Smooth muscle cell (in vitro differentiated cells): ENCODE data around the gene PRR23A. TPM values are rescaled to one million over a fixed set of nuclear protein-coding genes. Genes with fewer than 3 reads are reported as not detected.

Source experiments
- DNase-seq: peaks from one replicate; lab custom pipeline; 2025; ENCODE audit not compliant: unreplicated experiment; lab: John Stamatoyannopoulos, UW
- H2AFZ ChIP-seq: fragments of 200-600 bp; sonication (generic); 2 replicates; pipeline ENCODE4 v1.6.0; 2016; ENCODE audit warnings: antibody characterized with exemption, low read depth, mild to moderate bottlenecking
- H3F3A ChIP-seq: fragments of 200-600 bp; sonication (generic); 2 replicates; pipeline ENCODE4 v1.6.0; 2017; ENCODE audit warnings: antibody characterized with exemption, low read depth
- H3K27ac ChIP-seq: fragments of 200-600 bp; sonication (generic); 2 replicates; pipeline ENCODE4 v1.5.1; 2016; ENCODE audit warnings: low read depth, mild to moderate bottlenecking
- H3K27me3 ChIP-seq: fragments of 200-600 bp; sonication (generic); 2 replicates; pipeline ENCODE4 v1.6.1; 2016; ENCODE audit warnings: low read depth, mild to moderate bottlenecking
- H3K36me3 ChIP-seq: fragments of 200-600 bp; sonication (generic); 2 replicates; pipeline ENCODE4 v1.5.1; 2016; ENCODE audit warnings: low read depth
- H3K4me1 ChIP-seq: fragments of 200-600 bp; sonication (generic); 2 replicates; pipeline ENCODE4 v1.5.1; 2016; ENCODE audit warnings: low read depth
- H3K4me2 ChIP-seq: fragments of 200-600 bp; sonication (generic); 2 replicates; pipeline ENCODE4 v1.6.0; 2016; ENCODE audit warnings: mild to moderate bottlenecking
- H3K4me3 ChIP-seq: fragments of 200-600 bp; sonication (generic); 2 replicates; pipeline ENCODE4 v1.5.1; 2016; ENCODE audit warnings: mild to moderate bottlenecking
- H3K79me2 ChIP-seq: fragments of 200-600 bp; sonication (generic); 2 replicates; pipeline ENCODE4 v1.6.0; 2016; ENCODE audit warnings: low read depth, mild to moderate bottlenecking
- H3K9ac ChIP-seq: fragments of 200-600 bp; sonication (generic); 2 replicates; pipeline ENCODE4 v1.6.0; 2016; ENCODE audit warnings: low read depth
- H3K9me3 ChIP-seq: fragments of 200-600 bp; sonication (generic); replicated peaks from 2 replicates; pipeline ENCODE4 v1.5.1; 2016; ENCODE audit warnings: low read depth
- H4K20me1 ChIP-seq: fragments of 200-600 bp; sonication (generic); 2 replicates; pipeline ENCODE4 v1.6.0; 2016; ENCODE audit warnings: low read depth
- WGBS: methylation state at CpG from one replicate; pipeline ENCODE4 v1.1.7; 2016; ENCODE audit warnings: low lambda C conversion rate; 5-methylcytosine and 5-hydroxymethylcytosine counted together
- polyA plus RNA-seq: library from polyadenylated mRNA; unstranded; fragments of >200 nt; fragmentation: Nextera tagmentation; extraction: Ambion mirVana; gene quantifications from 2 replicates; pipeline ENCODE4 v1.2.1, GENCODE V29; 2016
- total RNA-seq: library from RNA; depleted of rRNA; stranded (reverse); fragments of >200 nt; gene quantifications from 2 replicates; pipeline ENCODE4 v1.2.3, GENCODE V29; 2014
- TF ChIP-seq, protein P1 (sequence below): fragments of 200-600 bp; sonication (generic); IDR thresholded peaks from 2 replicates; pipeline ENCODE4 v1.5.1; 2017; ENCODE audit warnings: borderline replicate concordance, mild to moderate bottlenecking, antibody characterized with exemption; ENCODE audit not compliant: insufficient read depth, poor library complexity, severe bottlenecking

PRR23A gene
- total and polyA plus RNA-seq, 2 experiments from 2014 or later, result not detected

DNA sequence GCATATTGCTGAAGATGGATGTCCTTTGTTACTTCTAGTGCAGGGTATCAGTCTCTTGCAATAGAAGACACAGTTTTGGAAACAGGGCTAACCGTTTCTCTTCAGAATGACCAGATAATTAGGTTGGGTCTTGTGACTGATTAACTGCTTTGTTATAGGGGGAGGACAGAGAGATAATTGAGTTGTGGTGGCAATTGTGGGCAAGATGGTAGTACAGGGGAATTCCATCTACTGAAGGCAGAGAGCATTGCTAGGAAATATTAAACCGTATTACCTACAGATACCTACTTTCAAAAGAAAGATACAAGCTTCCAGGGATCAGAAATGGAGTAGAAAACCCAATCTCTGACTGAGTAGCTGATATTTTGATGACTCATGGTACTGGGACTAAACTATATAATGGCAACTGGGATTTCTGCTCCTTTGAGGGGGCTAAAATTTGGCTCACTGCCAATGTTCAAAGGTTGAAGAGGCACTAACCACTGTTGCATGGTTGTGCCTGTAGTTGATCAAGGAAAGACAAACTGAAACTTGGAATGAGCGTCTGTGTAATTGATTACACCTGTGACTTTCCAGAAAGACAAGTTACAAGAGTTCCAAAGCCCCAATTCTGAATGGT, 10.5 kb upstream of the PRR23A start:
- WGBS, result 89% methylated on average over 3 of the region's 3 CpGs
- no peaks in the 10 kb centered on the region for H4K20me1 ChIP-seq
- no peak overlapping the region for H3K4me2 ChIP-seq
- no peaks in the 10 kb centered on the region for H3K79me2 ChIP-seq
- TF ChIP-seq, protein P1, sequence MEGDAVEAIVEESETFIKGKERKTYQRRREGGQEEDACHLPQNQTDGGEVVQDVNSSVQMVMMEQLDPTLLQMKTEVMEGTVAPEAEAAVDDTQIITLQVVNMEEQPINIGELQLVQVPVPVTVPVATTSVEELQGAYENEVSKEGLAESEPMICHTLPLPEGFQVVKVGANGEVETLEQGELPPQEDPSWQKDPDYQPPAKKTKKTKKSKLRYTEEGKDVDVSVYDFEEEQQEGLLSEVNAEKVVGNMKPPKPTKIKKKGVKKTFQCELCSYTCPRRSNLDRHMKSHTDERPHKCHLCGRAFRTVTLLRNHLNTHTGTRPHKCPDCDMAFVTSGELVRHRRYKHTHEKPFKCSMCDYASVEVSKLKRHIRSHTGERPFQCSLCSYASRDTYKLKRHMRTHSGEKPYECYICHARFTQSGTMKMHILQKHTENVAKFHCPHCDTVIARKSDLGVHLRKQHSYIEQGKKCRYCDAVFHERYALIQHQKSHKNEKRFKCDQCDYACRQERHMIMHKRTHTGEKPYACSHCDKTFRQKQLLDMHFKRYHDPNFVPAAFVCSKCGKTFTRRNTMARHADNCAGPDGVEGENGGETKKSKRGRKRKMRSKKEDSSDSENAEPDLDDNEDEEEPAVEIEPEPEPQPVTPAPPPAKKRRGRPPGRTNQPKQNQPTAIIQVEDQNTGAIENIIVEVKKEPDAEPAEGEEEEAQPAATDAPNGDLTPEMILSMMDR, result no peak
- H3K9me3 ChIP-seq, result no peaks in the 10 kb centered on the region
- H3K4me3 ChIP-seq, result no peak overlapping the region
- no peaks in the 10 kb centered on the region for H3K4me1 ChIP-seq
- H3K9ac ChIP-seq, result no peak overlapping the region
- no peak overlapping the region for H2AFZ ChIP-seq
- no peaks in the 10 kb centered on the region for H3F3A ChIP-seq
- H3K27me3 ChIP-seq, result no peaks in the 10 kb centered on the region
- no peak for DNase-seq
- no peaks in the 10 kb centered on the region for H3K36me3 ChIP-seq
- no peak overlapping the region for H3K27ac ChIP-seq

DNA sequence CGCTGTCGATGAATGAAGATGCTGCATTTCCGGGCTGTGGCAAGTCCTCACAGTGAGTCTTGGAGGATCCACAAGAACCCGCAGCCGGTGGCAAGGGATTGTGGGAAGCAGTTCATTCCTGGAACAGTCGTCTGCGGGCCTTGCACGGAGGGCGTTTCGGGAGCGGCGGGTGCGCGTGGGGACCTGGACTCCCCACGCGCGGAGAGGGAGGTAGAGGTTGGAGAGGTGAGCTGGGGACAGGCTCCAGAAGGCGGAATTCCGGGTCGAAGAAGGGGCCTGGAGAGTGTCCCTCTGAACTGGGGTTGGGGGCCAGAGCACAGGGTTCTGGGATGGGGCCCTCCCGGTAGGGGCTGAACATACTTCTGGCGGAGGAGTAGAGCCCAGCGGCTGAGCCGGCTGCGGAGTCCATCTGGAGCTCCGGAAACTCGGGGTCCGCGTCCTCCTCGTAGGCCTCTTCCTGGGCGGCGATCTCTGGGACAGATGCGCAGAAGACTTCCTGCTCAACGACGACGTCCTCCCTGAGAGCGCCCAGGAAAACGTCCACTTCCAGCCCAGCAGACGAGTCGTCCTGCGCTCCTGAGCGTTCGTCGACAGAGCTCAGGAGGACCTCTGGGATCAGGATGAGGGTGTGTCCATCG, 593 bp downstream of the PRR23A start:
- TF ChIP-seq, protein P1, result no peak
- no peaks in the 10 kb centered on the region for H3K79me2 ChIP-seq
- no peak overlapping the region for H3K27ac ChIP-seq
- H3F3A ChIP-seq, result no peaks in the 10 kb centered on the region
- no peak overlapping the region for H2AFZ ChIP-seq
- 92% methylated on average over 44 of the region's 45 CpGs for WGBS
- H3K36me3 ChIP-seq, result no peaks in the 10 kb centered on the region
- H3K4me1 ChIP-seq, result no peaks in the 10 kb centered on the region
- no peak overlapping the region for H3K4me2 ChIP-seq
- DNase-seq, result no peak
- H3K9ac ChIP-seq, result no peak overlapping the region
- H4K20me1 ChIP-seq, result no peaks in the 10 kb centered on the region
- H3K4me3 ChIP-seq, result no peak overlapping the region
- H3K9me3 ChIP-seq, result no peaks in the 10 kb centered on the region
- H3K27me3 ChIP-seq, result no peaks in the 10 kb centered on the region

DNA sequence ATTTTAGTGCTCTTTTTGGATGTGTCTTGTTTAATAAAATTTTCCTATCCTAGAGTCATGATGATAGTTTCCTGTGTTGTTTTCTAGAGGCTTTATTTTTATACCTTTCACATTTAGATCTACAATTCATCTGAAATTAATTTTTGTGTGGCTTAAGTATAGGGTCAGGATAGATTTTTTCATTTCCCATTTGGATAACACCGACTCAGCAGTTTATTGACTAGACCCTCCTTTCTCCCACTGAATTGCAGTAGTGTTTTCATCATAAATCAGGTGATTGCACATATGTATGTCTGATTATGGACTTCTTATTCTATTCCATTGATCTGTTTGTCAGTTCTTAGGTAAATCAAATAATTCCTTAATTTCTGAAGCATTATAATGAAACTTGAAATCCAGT, 10.4 kb downstream of the PRR23A start:
- H2AFZ ChIP-seq, result no peak overlapping the region
- no peaks in the 10 kb centered on the region for H3K79me2 ChIP-seq
- WGBS, result 84% methylated on average over 1 of the region's 1 CpG
- H3K4me1 ChIP-seq, result no peaks in the 10 kb centered on the region
- DNase-seq, result no peak
- no peaks in the 10 kb centered on the region for H3K36me3 ChIP-seq
- H4K20me1 ChIP-seq, result no peaks in the 10 kb centered on the region
- peaks cover 27% of the 10 kb centered on the region for H3K27me3 ChIP-seq
- H3K9ac ChIP-seq, result no peak overlapping the region
- H3K4me3 ChIP-seq, result no peak overlapping the region
- H3F3A ChIP-seq, result no peaks in the 10 kb centered on the region
- H3K9me3 ChIP-seq, result no peaks in the 10 kb centered on the region
- no peak overlapping the region for H3K4me2 ChIP-seq
- no peak overlapping the region for H3K27ac ChIP-seq
- TF ChIP-seq, protein P1, result no peak

DNA sequence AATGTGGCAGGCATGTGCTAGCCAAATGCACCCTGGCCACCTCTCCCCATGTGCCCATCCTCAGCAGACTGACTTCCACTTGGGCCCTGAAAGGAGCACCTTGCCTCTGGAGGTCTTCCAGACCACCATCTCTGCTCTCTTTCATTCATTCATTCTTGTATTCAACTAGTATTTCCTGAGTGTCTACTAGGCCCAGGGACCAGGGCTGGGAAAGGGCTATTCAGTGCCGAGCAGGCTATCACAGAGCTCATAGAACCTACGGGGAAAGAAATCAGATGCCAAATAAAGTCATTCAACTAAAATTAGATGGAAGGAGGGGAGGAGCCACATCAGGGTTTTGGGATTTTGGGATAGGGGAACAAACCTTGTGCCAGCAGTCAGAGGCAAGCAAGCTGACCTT, 18.9 kb downstream of the PRR23A start:
- Histone ChIP-seq H3K27me3 (peaks cover 5% of the 10 kb centered on the region), H3K36me3 (no peaks in the 10 kb centered on the region), H3K27ac (no peak overlapping the region), H2AFZ (no peak overlapping the region), H3K9me3 (no peaks in the 10 kb centered on the region), H3K4me3 (no peak overlapping the region), H3K79me2 (no peaks in the 10 kb centered on the region), H3F3A (no peaks in the 10 kb centered on the region), H3K4me2 (no peak overlapping the region), H3K9ac (no peak overlapping the region), H4K20me1 (no peaks in the 10 kb centered on the region), H3K4me1 (peaks cover 4% of the 10 kb centered on the region)
- 97% methylated on average over 2 of the region's 2 CpGs for WGBS
- TF ChIP-seq, protein P1, result no peak
- no peak for DNase-seq
